ENCODE results near the gene NGB.
"Not testable (repeated sequence)": the region's sequence is repeated elsewhere in the genome, so short reads cannot be mapped to it uniquely, and the experiment has no call there.

NGB gene

DNA sequence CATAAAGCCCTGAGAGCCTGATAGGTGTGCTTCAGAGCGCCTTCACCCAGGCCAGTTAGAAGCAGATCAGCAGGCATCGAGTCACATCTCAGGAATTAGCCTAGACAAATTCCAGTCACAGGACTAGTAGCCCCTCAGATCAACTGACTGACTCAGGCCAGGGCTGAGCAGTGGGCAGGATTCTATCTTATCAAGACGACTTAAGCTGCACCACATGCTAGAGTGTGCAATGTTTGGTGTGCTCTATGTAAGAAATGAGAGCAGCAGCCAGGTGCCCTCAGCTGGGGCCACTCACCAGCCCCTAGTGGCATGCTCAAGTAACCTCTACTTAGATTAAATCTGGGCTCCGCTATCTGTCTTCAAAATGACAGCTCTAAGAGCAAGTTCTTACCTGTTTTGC is 19.7 kb upstream of the NGB start:
- no peak for DNase-seq

DNA sequence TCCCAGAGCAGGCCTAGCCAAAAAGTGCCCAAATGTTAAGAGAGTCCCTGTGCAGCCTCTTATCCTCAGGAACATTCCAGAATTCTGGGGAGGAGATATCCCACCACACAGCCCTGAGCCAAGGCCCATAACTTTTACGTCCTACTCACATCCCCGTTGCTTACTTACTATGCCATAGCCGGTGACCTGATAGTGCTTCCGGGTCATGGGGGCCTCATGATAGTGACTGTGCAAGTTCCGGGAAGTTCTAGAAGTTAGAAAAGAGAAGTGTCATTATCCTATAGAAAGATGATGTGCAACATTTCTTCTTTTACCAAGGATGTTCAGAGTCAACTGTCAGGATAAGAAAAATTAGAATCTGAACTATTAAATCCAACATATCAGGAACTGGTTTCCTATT is 15.6 kb upstream of the NGB start:
- DNase-seq = no peak

DNA sequence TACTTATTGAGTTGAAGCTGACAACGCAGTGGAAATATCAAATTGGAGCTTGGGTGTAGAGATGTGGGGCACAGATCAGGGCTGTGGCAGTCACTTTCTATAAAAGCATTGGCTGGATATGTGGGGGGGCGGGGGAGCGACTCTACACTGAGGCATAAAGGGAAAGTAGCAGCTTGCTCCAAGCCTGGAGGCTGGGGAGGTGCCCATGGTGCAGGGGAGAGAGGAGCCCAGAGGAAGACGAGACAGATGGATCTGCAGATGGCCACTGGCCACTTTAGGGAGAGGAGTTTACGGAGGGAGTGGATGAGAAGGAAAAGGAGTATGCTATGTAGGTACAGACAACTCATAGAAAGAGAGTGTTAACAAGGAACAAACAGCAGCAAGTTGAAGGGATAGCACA is 13.5 kb upstream of the NGB start:
- DNase-seq = no peak

DNA sequence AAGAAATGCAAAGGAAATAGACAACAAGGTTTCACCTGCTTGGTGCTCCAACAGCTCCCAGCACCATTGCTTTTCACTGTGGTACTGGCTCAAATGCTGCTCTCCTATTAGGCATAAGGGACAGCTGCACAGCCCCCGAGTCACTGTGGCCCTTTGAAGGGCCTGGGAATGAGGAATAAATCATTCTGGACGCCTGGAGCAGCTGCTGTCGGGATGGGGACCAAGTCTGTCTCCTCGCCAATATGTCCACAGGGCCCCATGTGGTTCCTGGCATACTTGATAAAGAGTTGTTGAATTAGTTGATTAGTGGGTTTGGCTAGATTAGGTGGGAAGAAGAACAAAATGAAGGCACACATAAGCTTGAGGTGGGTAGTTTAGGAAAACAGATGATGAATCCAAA is 13.1 kb upstream of the NGB start:
- DNase-seq = no peak

DNA sequence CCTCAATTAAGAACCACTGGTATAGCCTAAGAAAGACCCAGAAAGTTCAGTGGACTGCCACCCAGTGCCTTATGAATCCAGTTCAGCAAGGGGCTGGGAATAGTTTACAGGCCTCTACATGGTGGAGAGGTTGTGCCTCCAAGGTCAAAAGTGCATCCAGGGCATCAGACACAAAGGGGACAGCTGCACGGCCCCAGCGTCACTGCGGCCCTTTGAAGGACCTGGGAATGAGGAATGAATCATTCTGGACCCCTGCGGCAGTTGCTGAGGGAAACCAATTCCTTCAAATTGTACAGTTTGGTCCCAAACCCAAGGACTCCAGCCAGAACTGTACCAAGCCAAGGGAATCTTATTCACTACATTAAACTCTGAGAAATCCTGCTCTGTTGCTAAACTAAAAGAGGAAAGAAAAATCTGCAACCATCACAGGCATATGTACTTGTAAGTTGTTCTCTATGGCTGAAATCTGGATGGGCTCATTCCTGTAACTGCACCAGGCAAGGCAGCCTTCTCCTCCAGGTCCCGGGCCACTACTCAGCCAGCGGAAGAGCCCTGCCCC is 10.9 kb upstream of the NGB start:
- DNase-seq = no peak

DNA sequence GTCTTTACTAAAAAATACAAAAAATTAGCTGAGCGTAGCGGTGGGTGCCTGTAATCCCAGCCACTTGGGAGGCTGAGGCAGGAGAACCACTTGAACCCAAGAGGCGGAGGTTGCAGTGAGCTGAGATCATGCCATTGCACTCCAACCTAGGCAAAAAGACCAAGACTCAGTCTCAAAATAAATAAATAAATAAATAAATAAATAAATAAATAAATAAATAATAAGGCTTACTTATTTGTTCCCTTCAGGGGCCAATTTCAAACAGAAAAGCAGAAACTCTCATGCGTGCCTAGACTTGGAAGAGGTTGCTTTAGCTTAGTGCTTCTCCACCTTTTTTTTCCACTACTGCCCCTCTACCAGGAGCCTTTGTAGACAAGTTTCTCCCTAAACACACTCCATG is 9.9 kb upstream of the NGB start:
- not testable (repeated sequence) for DNase-seq

DNA sequence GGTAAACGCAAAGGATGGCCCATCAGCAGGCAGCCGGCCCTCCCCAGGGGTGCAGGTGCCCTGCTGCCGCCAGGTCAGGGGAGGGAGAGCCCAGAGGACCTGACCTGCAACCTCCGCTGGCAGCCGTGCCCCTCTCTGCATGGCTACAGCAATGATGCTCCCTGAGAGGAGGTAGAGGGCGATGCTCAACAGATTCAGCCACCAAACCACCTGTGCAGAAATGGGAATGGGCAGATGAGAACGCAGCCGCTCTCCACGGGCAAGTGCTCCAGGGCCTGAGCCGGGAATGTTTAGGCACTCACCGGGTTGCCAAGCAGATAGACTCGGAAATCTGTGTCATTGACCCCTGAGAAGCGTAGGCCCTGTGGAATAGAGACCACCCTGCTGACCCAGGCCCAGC is 8.7 kb upstream of the NGB start:
- DNase-seq = no peak

DNA sequence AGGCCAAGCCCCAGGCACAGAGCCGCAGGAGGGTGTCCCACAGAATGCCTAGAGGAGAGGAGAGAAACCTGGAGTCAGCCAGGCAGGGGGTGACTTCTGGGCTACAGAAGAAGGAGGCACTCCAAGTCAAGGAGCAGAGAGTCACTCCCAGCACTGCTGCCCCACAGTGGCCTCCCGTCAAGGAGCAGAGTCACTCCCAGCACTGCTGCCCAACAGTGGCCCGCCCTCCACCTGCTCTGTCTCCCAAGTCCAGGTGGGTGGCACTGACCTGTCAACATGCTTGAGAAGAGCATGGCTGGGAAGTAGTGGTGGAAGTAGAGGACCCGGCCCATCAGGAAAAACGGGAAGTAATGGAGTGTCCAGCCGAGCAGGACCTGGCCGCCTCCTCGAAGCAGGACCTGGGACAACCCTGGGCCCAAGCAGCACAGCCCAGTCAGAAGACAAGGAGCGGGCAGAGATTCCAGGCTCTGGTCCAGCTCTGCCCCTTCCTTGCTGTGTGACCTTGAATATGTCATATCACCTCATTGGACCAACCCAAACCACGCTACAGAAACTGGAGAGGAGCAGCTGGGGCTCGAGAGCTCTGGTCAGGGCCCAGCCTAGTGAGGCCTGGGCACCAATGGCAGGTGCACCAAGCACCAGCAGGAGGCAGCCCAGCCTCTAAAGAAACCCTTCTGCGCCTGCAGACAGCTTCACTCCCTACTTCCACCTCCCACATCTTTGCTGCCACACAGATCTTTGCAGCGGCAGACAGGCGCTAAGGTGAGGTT is 7.6 kb upstream of the NGB start:
- DNase-seq = no peak

DNA sequence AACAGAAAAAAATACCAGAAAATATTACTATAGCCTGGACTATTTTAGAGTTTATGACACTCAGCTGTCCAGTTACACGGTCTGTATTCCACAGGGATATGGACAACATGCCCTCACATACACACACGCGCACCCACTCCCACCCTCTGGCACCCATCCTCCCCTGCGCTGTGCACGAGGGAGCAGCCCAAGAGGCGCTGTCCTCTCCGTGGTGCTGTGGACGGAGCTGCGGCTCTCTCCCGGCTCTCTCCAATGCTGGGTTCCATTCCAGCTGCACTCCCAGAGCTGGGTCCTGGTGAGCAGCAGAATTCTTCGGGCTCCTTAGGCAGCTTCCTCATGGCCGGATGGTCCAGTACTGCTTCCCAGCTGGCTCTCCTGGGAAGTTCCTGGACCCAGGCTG is 6.0 kb upstream of the NGB start:
- no peak for DNase-seq

DNA sequence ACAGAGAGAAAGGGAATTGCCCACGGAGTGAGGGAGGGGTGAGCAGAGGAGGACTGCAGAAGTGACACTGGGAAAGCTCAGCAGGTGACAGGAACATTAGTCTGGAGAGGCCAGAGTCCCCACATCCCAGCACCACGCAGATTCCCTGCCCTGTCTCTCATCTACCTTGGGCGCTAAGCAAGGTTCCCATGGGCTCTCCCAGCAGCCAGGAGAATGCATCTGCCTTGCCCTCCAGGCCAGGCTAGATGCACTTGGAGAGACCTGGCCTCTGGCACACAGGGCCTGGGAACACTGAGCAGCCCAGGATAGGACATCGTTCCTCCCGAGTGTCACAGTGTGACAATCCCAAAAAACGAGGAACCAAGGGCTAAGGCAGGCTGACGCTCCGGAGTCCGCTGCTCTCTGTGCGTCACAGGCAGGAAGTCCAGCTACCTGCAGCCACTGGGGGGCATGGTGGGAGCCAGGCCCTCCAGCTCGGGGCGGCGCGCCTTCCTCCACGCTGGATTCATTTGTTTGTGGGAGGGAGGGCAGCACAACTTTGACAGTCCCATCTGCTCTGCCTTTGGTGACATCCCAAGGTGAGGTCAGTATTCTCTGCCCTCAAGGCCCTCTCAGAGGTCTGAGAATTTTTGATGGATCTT is 5.4 kb upstream of the NGB start:
- DNase-seq = no peak

DNA sequence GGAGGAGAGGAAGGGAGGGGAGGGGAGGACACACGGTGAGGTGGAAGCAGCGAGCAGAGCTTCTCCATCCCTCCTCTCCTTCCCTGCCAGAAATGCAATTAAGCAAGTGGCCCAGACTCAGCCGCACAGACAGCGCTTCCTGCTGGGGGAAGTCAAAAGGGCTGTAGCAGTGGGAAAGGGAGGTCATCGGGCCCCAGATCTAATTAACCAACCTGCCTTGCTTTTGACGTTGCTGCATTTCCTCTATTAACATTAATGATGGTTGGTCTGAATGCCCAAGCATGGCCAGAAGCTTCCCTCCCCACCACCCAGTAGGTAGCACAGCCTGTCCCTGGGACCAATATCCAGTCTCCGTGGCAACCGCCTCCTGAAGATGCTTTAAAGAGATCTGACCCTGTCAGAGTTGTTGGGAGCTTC is 4.6 kb upstream of the NGB start:
- DNase-seq = no peak

DNA sequence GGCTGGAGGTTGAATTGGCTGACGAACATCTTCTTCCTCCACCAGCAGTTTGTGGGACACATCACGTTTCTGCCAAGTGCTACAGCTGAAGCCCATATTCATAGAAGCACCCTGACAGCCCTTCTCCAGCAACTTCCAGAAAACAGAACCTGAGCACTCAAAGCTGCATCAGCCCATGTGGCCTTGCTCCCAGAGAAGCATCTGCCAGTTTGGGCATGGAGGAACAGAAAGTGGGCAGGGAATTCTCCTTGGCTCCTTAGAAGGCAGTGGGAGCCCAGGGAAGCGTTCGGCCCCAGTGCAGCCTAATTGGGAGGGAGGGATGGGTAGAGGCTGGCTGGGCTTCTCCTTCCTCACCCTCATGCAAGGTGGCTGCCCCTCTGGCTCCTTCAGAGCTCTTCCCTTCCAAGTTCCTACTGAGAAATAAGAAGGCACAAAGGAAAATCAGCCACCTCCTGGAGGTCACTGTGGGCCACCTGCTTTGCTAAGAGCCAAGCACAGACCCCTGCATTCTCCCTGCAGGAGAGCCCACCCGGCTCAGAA is 4.1 kb upstream of the NGB start:
- no peak for DNase-seq

DNA sequence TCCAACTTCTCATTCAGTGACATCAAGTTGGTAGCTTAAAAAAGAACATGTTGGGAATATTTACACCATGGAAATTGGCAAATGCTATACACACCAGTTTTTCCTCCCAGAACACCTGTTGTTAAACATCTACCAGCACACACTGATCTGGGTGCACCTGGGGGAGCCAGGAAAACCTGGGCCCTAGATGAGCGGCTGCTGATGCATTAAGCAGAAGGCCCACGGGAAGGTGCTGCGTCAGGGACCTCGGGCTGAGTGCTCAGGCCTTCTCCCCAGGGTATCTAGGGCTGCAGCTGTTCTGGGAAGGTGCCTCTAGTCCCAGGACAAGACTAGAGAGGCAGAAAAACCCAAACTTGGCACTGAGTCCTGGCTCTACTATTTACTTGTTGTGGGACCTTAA is 2.8 kb upstream of the NGB start:
- no peak for DNase-seq

DNA sequence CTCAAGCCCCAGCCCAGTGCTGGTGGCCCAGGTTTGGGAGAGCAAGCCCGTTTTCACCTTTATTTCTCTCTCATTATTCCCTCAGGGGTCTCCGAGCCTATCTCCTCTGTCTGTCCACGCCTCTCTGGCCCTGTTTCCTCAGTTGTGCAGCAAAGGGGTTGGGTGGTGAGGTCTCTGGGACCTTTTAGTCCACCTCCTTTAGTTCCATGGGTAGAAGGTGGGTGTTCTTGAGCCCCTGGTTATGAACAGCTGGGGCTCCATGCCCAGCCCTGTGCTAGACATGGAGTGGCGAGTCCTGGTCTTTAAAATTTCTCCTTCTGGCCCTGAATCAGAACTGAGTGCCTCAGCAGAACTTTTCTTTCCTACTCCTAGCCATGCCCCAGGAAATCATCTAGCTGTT is 1.3 kb upstream of the NGB start:
- DNase-seq = no peak

DNA sequence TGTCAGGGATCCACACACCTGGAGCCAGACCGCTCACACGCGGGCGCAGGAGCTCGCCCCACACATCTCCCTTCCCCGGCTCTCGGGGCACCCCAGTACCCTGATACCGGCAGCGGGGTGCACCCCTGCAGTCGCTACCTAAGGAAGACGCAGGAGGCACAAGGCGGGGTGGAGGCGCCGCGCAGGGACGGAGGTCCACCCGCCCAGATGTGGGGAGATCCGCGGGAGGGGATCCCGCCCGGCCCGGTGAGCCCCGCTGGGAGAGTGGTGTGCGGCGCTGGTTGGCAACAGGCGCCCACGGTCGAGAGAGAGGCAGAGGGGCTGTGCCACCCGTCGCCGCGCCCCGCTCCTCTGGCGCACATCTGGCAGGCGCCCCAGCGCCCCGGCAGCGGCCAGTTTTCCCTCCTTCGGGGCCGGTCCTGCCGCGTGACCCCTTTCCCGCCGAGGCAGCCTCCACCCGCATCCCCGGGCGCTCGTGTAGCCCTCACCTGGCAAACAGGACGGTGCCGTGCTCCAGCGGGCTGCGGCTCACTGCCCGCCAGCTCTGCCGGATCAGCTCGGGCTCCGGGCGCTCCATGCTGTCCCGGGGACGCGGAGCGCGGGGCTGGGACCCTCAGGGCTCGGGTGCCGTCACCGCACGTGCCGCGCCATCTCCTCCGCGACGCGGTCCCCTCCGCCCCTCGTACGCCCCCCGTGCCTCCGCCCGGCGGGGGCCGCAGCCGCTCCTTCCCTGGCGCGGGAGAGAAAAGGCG is 469 bp downstream of the NGB start:
- no peak for DNase-seq

DNA sequence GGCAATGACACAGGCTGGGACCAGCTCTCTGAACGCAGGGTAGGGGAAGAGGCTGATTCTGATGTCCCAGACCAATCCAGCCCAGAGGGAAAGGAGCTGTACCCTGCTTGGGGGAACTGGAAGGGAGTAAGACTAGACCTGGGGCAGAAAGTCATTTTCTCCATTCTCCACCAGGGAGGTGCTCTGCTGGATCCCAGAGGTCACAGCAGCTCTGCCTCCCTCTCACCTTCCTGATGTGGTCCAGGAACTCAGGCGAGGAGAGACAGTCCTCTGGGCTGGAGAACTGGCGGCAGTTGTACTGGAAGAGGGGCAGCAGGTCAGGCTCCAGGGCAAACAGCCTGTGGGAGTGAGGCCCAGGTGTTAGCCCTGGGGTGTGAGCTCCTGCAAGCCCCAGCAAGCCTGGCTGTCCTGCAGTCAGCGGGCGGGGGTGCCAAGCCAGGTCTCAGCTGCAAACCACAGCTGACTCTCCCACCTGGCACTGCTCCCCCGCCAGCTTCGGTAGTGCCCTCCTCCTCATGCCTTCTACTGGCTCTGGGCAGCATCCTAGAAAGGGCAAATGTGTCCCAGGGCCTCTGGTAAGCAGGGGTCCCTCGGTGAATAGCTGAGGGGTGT is 1.9 kb downstream of the NGB start:
- DNase-seq = peak; percentile 87

DNA sequence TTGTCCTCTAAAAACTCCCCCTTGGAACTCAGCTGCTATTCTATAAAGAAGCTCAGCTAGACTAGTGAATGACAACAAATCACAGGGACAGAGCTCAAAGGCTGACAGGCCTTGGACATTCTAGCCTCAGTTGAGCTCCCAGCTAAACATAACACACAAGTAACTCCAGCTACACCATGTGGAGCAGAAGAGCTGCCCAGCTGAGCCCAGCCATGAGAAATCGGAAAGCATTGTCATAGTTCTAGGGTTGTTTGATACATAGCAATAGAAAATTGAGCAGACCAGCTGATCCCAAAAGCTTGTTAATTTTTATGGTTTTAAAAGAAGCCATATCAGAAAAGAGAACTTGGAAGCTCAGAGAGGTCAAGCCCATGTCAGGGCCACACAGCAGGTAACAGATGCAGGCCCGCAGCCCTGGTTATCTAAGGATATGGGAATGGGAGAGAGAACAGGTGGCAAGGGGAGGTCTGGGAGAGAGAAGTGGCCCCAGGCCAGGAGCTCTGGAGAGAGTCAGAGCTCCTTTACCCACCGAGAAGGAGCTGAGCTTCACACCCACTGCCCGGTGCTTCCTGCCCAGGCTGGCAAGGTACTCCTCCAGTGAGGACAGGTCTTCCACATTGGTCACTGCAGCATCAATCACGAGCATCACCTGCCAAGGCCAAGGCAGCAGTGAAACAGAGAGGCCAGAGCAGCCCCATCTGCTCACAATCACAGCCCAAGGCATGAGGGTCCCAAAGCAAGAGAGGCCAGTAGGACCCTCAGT is 2.9 kb downstream of the NGB start:
- DNase-seq = no peak

DNA sequence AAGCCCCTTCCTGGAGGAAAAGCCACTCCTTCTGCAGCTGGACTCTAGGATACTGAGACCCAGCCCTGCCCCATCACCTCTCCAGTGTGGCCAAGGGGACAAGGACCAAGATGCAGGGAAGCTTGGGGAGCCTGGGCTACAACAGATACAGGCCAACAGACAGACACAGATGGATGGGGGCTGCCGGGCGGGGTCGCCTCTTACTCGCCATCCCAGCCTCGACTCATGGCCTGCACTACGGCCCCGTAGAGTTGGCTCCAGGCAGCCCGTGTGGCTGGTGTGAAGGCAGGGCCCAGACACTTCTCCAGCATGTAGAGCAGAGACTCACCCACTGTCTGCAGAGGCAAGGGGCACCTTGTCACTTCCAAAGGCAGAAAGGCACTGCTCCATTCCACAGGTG is 4.7 kb downstream of the NGB start:
- DNase-seq = no peak

DNA sequence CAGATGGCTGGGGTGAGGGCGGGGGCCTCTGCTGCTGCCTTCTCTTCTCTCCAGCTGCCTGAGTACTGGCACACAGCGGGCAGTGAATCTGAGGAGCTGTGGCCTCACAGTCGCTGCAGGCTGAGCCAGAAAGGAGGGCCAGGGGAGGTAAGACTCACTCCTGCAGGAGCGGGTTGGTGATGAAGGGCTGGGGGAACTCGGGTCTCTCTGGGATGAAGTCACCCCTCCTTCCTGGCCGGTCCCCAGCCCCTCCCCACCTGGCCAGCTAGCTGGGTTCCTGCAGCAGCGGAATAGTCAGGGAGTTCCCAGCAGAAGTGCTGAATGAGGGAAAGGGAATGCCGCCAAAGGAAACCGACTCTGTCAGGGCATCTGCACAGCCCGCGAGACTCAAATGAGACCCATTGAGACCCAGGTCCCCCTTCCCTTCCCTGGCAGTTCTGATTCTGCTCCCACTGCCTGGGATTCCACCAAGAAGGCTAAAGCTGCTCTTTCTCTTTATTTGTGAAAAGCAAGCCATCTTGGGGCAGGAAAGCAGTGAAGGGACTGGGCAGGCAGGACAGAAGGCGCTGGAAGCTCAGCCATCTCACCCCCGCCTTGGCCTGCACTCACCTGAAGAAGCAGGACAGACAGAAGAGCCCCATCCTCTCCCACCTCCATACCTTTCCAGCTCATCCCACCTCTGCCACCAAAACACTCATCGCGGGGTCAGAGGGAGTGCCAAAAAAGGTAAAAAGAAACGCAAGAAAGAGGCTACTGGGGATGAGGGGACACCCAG is 5.3 kb downstream of the NGB start:
- no peak for DNase-seq

DNA sequence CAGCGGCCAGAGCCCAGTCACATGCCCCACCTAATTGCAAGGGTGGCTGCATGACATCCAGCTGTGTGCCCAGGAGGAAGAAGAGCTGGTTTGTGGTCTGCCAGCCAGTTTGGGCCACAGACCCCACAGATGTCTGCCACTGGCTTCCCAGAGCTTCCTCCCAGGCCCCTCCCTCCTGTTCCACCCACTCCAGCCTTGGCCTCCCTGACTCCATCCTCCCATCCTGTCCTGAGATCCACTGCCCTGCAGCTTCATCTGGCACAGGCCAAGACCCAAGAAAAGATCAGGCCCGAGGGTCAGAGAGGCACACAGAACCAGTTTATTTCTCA is 5.9 kb downstream of the NGB start:
- no peak for DNase-seq

DNA sequence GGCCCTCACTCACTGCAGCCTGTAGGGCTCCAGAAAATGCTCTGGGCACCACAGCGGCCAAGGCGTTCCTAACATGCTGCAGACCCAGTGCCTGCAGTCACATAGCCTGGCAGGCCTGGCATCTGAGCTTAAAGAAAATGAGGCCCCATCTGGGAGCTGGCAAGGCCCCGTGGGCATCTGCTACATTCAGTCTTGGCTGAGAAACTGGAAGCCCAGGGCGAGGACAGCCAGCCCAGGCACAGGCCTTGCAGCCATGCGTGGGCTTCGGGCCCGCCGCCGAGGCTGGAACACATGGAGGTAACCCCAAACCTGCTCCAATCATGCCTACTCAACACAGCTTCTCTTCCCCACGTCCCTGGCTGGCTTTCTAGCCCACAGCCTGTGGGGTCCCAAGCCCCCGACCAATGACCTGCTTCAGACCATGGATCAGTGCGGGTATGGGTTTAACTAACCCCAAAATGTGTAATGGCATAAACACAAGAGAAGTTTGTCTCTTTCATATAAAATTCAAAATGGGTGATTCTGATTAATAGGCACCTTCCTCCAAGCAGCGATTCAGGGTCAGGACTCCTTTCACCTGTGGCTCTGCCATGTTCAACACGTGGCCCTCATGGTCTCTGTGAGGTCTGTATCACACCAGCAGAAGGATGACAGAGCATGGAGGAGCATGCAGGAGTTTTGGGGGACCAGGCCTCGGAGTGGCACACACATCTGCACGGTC is 6.4 kb downstream of the NGB start:
- no peak for DNase-seq

Measured in NCI-H1105 (cell line).